K562 (cell line): ENCODE results near the gene PNMT. TPM values are rescaled to one million over a fixed set of nuclear protein-coding genes. Genes with fewer than 3 reads are reported as not detected.

ENCODE experiments used
- DEAF1 ChIP-seq: fragments of 450-650 bp; formaldehyde crosslinking; IDR thresholded peaks from 2 replicates; pipeline ENCODE4 v1.4.0; 2020; ENCODE audit warnings: mild to moderate bottlenecking, moderate library complexity
- JUN ChIP-seq, 2 experiments: sonication (generic) in 1 of 2; formaldehyde crosslinking in 1 of 2; IDR thresholded peaks; 2 replicates each; pipeline versions ENCODE4 v1.6.1 to v1.8.0; 2012 to 2022; ENCODE audit warnings: borderline replicate concordance in 2 of 2, mild to moderate bottlenecking in 2 of 2, improper control_type of control experiment in 1 of 2, low read depth in 1 of 2, low read length in 1 of 2, missing genetic modification reagents in 1 of 2
- KAT2B ChIP-seq: IDR thresholded peaks from one replicate; pipeline ENCODE4 v1.6.1; 2012; ENCODE audit warnings: low read depth, mild to moderate bottlenecking, control low read depth, inconsistent platforms, low read length, moderate library complexity
- LCOR ChIP-seq: sonication (generic); formaldehyde crosslinking; IDR thresholded peaks from 2 replicates; pipeline ENCODE4 v1.8.0; 2022; ENCODE audit warnings: mild to moderate bottlenecking, missing genetic modification reagents
- MTA3 ChIP-seq: fragments of 450-650 bp; formaldehyde crosslinking; IDR thresholded peaks from 2 replicates; pipeline ENCODE4 v1.6.1; 2017; ENCODE audit warnings: mild to moderate bottlenecking, borderline replicate concordance
- NEUROD1 ChIP-seq: fragments of 150-350 bp; IDR thresholded peaks from 2 replicates; pipeline ENCODE4 v1.6.1; 2014; ENCODE audit warnings: borderline replicate concordance, low read length, low read depth; ENCODE audit not compliant: partially characterized antibody
- RB1 ChIP-seq: fragments of 450-650 bp; IDR thresholded peaks from 2 replicates; pipeline ENCODE4 v1.6.1; 2017; ENCODE audit warnings: low read depth, mild to moderate bottlenecking
- SAFB2 ChIP-seq: fragments of 200-400 bp; formaldehyde crosslinking; IDR thresholded peaks from 2 replicates; pipeline ENCODE4 v1.6.1; 2018; ENCODE audit warnings: borderline replicate concordance, low read length, low read depth, moderate library complexity; ENCODE audit not compliant: severe bottlenecking
- SMAD3 ChIP-seq: fragments of 450-650 bp; formaldehyde crosslinking; conservative IDR thresholded peaks from 2 replicates; pipeline ENCODE4 v1.4.0; 2020; ENCODE audit warnings: mild to moderate bottlenecking
- SMAD4 ChIP-seq: fragments of 250-450 bp; sonication (Bioruptor Pico); conservative IDR thresholded peaks from 2 replicates; pipeline ENCODE4 v1.8.0; 2021; ENCODE audit warnings: inconsistent platforms, mild to moderate bottlenecking, moderate library complexity
- ZNF3 ChIP-seq: fragments of 250-450 bp; sonication (Bioruptor Pico); IDR thresholded peaks from 2 replicates; pipeline ENCODE4 v1.5.0; 2021; ENCODE audit warnings: mild to moderate bottlenecking, moderate library complexity
- ZNF311 ChIP-seq: fragments of 250-450 bp; sonication (Bioruptor Pico); IDR thresholded peaks from 2 replicates; pipeline ENCODE4 v1.4.0; 2020; ENCODE audit warnings: mild to moderate bottlenecking, moderate library complexity
- polyA plus RNA-seq, 8 experiments: library from polyadenylated mRNA; depleted of rRNA in 4 of 8; stranded (reverse) in 5 of 8; unstranded in 3 of 8; fragments of >200 nt; fragmentation: Nextera tagmentation in 2 of 8; fragmentation: Illumina TruSeq in 1 of 8; extraction: Ambion mirVana in 2 of 8; extraction: Trizol in 1 of 8; gene quantifications; 2 replicates each; pipeline versions ENCODE4 v1.2.1 to v1.2.3, GENCODE V29; 2011 to 2014; ENCODE audit warnings: inconsistent platforms in 1 of 8, missing spikeins in 1 of 8
- total RNA-seq, 7 experiments: library from RNA; depleted of rRNA in 6 of 7; stranded (reverse); fragments of >200 nt in 6 of 7; fragmentation: Illumina TruSeq in 2 of 7; extraction: Trizol in 2 of 7; gene quantifications; 2 replicates each; pipeline versions ENCODE4 v1.2.1 to v1.2.3, GENCODE V29; 2011 to 2021; ENCODE audit warnings: low replicate concordance in 1 of 7
- TF ChIP-seq, protein P1 (sequence below): sonication (generic); formaldehyde crosslinking; IDR thresholded peaks from 2 replicates; pipeline ENCODE4 v1.8.0; 2022; ENCODE audit warnings: mild to moderate bottlenecking, missing genetic modification reagents
- TF ChIP-seq, protein P2 (sequence below), 3 experiments: IDR thresholded peaks in 2 of 3; conservative IDR thresholded peaks in 1 of 3; 2 replicates each; pipeline ENCODE4 v1.5.1; 2011 to 2012; ENCODE audit warnings: low read length in 3 of 3, mild to moderate bottlenecking in 3 of 3, control low read depth in 2 of 3, improper control_type of control experiment in 1 of 3, inconsistent platforms in 1 of 3, low read depth in 1 of 3, mixed read lengths in 1 of 3, moderate library complexity in 1 of 3; ENCODE audit not compliant: insufficient read depth in 2 of 3
- TF ChIP-seq, protein P3 (sequence below): sonication (generic); formaldehyde crosslinking; IDR thresholded peaks from 2 replicates; pipeline ENCODE4 v1.8.1; 2023; ENCODE audit warnings: mild to moderate bottlenecking, missing genetic modification reagents

The PNMT gene
- total and polyA plus RNA-seq, 9 of the 15 experiments (the other 6 are each of a cell fraction or from before 2014, with no cell fraction given) = 0.55 to 18.1 (median 5.8) TPM

- TF ChIP-seq, protein P1, sequence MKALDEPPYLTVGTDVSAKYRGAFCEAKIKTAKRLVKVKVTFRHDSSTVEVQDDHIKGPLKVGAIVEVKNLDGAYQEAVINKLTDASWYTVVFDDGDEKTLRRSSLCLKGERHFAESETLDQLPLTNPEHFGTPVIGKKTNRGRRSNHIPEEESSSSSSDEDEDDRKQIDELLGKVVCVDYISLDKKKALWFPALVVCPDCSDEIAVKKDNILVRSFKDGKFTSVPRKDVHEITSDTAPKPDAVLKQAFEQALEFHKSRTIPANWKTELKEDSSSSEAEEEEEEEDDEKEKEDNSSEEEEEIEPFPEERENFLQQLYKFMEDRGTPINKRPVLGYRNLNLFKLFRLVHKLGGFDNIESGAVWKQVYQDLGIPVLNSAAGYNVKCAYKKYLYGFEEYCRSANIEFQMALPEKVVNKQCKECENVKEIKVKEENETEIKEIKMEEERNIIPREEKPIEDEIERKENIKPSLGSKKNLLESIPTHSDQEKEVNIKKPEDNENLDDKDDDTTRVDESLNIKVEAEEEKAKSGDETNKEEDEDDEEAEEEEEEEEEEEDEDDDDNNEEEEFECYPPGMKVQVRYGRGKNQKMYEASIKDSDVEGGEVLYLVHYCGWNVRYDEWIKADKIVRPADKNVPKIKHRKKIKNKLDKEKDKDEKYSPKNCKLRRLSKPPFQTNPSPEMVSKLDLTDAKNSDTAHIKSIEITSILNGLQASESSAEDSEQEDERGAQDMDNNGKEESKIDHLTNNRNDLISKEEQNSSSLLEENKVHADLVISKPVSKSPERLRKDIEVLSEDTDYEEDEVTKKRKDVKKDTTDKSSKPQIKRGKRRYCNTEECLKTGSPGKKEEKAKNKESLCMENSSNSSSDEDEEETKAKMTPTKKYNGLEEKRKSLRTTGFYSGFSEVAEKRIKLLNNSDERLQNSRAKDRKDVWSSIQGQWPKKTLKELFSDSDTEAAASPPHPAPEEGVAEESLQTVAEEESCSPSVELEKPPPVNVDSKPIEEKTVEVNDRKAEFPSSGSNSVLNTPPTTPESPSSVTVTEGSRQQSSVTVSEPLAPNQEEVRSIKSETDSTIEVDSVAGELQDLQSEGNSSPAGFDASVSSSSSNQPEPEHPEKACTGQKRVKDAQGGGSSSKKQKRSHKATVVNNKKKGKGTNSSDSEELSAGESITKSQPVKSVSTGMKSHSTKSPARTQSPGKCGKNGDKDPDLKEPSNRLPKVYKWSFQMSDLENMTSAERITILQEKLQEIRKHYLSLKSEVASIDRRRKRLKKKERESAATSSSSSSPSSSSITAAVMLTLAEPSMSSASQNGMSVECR (CRISPR knock-in tag) = no peak
- TF ChIP-seq KAT2B = no peak
- TF ChIP-seq SMAD4 (CRISPR knock-in tag) = peak; percentile 24; the same call in 1 of the 2 replicates
- TF ChIP-seq NEUROD1 = peak; percentile 23
- TF ChIP-seq MTA3 = peak; percentile 26; the same call in 1 of the 2 replicates
- TF ChIP-seq JUN (IDR thresholded peaks at IDR 0.05; ENCODE audit: borderline replicate concordance, low read depth, low read length) = peak; percentile 51; the same call in 1 of the 2 replicates
- no peak for TF ChIP-seq JUN (CRISPR knock-in tag; IDR thresholded peaks at IDR 0.05; ENCODE audit: borderline replicate concordance)
- TF ChIP-seq, protein P2, sequence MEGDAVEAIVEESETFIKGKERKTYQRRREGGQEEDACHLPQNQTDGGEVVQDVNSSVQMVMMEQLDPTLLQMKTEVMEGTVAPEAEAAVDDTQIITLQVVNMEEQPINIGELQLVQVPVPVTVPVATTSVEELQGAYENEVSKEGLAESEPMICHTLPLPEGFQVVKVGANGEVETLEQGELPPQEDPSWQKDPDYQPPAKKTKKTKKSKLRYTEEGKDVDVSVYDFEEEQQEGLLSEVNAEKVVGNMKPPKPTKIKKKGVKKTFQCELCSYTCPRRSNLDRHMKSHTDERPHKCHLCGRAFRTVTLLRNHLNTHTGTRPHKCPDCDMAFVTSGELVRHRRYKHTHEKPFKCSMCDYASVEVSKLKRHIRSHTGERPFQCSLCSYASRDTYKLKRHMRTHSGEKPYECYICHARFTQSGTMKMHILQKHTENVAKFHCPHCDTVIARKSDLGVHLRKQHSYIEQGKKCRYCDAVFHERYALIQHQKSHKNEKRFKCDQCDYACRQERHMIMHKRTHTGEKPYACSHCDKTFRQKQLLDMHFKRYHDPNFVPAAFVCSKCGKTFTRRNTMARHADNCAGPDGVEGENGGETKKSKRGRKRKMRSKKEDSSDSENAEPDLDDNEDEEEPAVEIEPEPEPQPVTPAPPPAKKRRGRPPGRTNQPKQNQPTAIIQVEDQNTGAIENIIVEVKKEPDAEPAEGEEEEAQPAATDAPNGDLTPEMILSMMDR (IDR thresholded peaks at IDR 0.05 in 2 of 3, conservative IDR thresholded peaks at IDR 0.05 in 1 of 3; ENCODE audit: insufficient read depth in 2 of 3, low read depth in 1 of 3, low read length in 3 of 3) = peak; percentile 100
- TF ChIP-seq RB1 = peak; percentile 88
- TF ChIP-seq LCOR (CRISPR knock-in tag) = 0 out of 2 replicates have a peak, but pooled peaks have one; percentile 25
- no peak for TF ChIP-seq ZNF311
- TF ChIP-seq, protein P3, sequence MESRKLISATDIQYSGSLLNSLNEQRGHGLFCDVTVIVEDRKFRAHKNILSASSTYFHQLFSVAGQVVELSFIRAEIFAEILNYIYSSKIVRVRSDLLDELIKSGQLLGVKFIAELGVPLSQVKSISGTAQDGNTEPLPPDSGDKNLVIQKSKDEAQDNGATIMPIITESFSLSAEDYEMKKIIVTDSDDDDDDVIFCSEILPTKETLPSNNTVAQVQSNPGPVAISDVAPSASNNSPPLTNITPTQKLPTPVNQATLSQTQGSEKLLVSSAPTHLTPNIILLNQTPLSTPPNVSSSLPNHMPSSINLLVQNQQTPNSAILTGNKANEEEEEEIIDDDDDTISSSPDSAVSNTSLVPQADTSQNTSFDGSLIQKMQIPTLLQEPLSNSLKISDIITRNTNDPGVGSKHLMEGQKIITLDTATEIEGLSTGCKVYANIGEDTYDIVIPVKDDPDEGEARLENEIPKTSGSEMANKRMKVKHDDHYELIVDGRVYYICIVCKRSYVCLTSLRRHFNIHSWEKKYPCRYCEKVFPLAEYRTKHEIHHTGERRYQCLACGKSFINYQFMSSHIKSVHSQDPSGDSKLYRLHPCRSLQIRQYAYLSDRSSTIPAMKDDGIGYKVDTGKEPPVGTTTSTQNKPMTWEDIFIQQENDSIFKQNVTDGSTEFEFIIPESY (CRISPR knock-in tag) = peak; percentile 45
- 0 out of 2 replicates have a peak, but pooled peaks have one; percentile 11 for TF ChIP-seq SMAD3 (CRISPR knock-in tag)
- TF ChIP-seq SAFB2 = no peak
- no peak for TF ChIP-seq ZNF3 (CRISPR knock-in tag)
- TF ChIP-seq DEAF1 (CRISPR knock-in tag) = peak; percentile 93
These were observed 46.5 kb upstream of the PNMT start (continued) for GRCh38 chr17:39621523-39622379.
